Fibroblast of the conjunctiva (primary cell): ENCODE results near the gene SPATC1L.

Experiments
- DNase-seq: peaks from one replicate; pipeline ENCODE4 v3.0.0-alpha.2; 2010; ENCODE audit warnings: low read depth

The SPATC1L gene

GRCh38 chr21:46160907-46161632 is 23.2 kb downstream of the SPATC1L start:
- no peak for DNase-seq

- DNase-seq = no peak
Observed at GRCh38 chr21:46160657-46160906, 23.7 kb downstream of the SPATC1L start.

GRCh38 chr21:46159841-46160656 is 24.2 kb downstream of the SPATC1L start:
- no peak for DNase-seq

- DNase-seq = no peak
Observed at GRCh38 chr21:46159390-46159789, 24.9 kb downstream of the SPATC1L start.

- no peak for DNase-seq
Observed at GRCh38 chr21:46158666-46159300, 25.5 kb downstream of the SPATC1L start.

- no peak for DNase-seq
Observed at GRCh38 chr21:46157987-46158451, 26.2 kb downstream of the SPATC1L start.

GRCh38 chr21:46157396-46157986 is 26.8 kb downstream of the SPATC1L start:
- no peak for DNase-seq

- no peak for DNase-seq
Observed at GRCh38 chr21:46156678-46157077, 27.6 kb downstream of the SPATC1L start.

- DNase-seq = no peak
Observed at GRCh38 chr21:46156378-46156645, 27.9 kb downstream of the SPATC1L start.

- DNase-seq = no peak
Observed at GRCh38 chr21:46155514-46156377, 28.5 kb downstream of the SPATC1L start, which contains the start of gene FTCD. FTCD (minus strand) TSS chr21:46155579; CDS start chr21:46155523, 56 bp downstream.

- no peak for DNase-seq
Observed at GRCh38 chr21:46154955-46155513, 29.2 kb downstream of the SPATC1L start.

- DNase-seq = no peak
Observed at GRCh38 chr21:46154155-46154954, 29.9 kb downstream of the SPATC1L start.

- no peak for DNase-seq
Observed at GRCh38 chr21:46153247-46154154, 30.8 kb downstream of the SPATC1L start.

- no peak for DNase-seq
Observed at GRCh38 chr21:46152927-46153246, 31.4 kb downstream of the SPATC1L start.

GRCh38 chr21:46151989-46152926 is 32.0 kb downstream of the SPATC1L start:
- DNase-seq = no peak

- DNase-seq = no peak
Observed at GRCh38 chr21:46151261-46151988, 32.8 kb downstream of the SPATC1L start.

- DNase-seq = no peak
Observed at GRCh38 chr21:46150491-46151121, 33.7 kb downstream of the SPATC1L start.
